DMS153 treated with DMSO at 0.1 percent for 48 hours (cell line): ENCODE results near the gene ZNF185.

Source experiments
- DNase-seq: peaks from one replicate; lab custom pipeline; 2025; ENCODE audit not compliant: unreplicated experiment; lab: John Stamatoyannopoulos, UW

ZNF185 gene

DNA sequence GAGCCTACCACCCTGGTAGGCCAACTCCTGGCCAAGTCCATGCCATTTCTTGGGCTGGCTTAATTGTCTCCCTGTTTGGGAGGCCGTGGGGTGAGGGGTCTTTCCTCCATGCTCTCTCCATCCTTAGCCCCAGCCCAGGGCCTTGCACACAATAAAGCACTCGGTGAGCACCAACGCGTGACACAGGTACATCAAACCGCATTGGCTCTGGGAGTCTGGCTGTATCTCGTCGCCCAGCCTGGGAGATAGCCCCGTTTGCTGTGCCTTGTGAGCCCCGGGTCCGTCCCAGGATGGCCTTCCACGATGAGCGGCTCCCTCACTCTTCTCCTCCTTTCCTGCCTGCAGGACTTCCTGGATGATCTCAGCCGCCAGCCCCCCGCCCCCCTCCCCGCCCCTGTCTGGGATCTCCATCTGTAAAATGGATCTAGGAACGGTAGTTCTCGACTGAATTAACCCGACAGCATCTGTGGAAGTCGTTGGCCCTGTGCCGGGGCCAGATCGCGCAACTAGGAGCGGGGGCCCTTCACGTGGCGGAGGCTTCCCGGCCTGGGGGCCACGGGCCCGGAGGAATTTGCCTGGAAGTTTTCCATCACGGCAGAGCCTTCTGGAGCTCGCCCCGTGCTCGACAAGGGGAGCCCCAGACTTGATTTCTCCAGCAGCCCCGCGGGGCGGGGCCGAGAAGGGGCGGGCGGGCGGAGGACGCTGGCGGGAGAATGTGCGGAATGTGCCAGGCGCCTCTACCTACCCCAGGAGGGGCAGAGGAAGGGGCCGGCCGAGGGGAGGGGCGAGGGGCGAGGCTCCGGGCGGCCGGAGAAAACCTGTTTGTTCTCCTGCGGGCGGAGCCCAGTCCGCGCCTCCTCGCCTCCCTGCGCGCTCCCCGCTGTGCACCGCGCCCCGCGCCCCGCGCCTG, at the start of gene ZNF185:
Gene ZNF185 (plus strand): TSS at position 846 of the 910 bp plus-strand sequence. CDS start 16,423 bp downstream, outside the sequence.
- DNase-seq, result peak; percentile 20

DNA sequence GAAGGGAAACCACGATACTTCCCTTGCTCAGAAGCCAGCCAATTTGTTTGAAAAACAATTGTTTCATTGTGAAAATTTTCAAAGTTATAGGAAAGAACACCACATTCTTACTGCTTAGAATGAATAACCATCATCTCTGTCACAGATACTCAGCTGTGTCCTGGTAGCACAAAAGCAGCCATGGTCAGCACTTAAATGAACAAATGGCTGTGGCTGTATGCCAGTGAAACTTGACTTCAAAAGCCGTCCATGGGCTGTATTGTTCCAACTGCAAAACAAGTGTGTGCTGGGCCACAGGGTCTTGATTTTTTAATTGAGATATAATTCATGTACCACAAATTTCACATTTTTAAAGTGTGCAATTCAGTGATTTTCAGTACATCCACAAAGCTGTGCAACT, 47.4 kb upstream of the ZNF185 start:
- no peak for DNase-seq

DNA sequence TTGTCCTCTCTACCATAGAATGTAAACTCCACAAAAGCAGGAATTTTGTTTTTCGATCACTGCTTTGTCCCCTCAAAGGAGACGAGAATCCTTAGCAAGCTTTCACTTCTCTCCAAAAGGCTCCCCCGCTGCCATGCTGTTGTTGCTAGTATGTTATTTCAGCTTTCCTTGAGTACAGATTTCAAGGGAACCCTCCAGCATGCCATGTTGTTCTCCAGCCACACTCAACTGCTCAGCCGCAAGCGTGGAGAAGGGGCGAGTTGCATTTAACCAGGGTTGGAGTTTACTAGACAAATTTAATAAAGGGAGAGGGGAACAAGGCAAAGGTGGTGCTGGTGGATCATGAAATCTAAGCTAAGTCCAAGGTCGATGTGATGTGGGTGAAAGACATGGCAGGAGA, 43.9 kb upstream of the ZNF185 start:
- DNase-seq, result no peak

DNA sequence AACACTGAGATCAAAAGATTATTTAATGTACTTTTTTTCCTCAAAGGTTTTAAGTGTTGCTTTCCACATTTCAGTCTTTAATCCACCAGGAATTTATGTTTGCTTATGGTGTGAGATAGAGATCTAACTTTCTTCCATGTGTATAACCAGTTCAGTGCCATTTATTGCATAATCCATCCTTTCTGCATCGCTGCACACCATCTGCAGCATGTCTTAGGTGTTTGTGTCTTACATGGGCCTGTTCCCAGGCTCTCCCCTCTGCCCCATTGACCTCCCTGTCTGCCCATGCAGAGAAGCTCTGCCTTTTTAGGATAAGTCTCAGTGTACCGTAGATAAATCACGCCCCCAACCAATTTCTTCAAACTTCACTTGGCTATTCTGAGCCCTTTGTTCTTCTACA, 36.8 kb upstream of the ZNF185 start:
- DNase-seq, result no peak

DNA sequence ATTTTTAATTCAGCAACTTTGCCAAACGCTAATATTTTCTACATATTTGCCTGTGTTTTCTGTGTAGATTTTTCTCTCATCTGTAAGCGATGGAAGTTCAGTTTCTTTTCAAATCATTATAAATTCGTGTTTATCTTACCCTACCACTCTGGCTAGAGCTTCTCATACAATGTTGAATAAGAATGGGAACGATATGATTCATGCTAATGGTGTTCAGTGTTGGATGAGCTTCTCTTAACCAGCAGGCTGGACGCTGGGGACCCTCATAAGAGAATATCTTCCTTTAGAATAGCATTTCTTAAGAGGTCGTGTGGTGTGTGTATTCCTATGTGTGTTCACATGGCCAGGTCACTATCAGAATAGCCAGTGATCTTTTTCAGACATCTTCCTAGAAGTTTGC, 36.0 kb upstream of the ZNF185 start:
- no peak for DNase-seq

DNA sequence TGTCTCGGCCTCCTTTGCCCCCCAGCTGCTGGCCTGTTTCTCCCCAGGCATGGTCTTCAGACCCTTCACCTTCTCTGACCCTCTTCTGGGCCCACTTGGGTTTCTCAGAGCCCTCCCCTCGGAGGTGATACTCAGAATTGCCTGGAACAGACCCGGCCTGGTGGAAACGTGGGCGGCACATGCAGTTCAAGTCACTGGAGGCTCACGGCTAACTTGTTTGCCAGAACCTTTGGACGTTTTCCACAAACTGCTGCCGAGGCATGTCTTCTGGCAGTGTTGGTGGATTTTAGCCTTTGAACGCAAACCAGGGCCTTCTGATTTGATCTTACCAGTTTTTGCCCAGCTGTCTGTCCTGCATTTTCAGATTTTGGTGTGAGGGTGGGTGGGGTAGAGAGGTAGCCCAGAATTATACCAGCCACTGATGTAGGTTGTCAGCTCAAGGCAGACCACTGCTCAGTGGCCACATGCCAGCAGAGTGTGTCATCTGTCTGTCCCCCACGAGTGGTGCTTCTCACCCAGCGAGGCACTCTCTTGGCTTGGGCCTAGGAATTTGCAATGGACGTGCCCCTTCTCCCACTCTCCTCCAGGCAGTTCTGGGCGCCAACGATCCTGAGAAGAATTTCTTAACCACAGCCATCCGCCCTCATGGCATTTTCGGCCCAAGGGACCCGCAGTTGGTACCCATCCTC, 32.5 kb upstream of the ZNF185 start:
- no peak for DNase-seq

DNA sequence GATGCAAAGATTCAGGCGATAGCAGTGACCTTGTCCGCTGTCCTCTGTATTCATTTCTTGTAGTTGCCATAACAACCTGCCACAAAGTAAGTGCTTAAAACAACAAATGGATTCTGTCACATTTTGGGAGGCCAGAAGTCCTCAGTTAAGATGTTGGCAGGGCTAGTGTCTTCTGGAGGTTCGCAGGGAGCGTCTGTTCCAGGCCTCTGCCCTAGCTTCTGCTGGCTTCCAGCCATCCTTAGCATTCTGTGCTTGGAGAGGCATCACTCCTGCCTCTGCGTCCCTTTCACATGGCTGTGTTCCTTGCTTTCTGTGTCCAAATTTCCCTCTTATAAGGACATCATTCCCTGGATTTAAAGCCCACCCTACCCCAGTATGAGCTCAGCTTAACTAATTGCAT, 31.5 kb upstream of the ZNF185 start:
- DNase-seq, result no peak

DNA sequence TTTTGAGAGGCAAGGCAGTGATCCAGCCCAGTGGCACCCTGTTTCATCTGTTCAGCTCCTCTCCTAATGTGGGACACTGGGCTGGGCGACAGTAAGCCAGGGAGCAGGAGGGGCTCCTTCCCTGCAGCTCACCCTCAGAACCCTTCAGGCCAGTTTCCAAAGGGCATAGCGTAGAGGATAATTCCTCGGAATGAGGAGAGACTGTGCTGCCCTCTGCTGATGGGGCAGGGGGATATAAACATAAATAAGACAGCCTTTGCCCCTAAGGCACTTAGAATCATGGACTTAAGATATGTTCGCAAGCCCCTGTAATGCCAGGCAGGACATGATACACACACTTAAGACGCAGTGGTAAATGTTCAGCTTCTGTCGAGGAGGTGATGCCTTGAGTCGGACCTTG, 27.9 kb upstream of the ZNF185 start:
- no peak for DNase-seq

DNA sequence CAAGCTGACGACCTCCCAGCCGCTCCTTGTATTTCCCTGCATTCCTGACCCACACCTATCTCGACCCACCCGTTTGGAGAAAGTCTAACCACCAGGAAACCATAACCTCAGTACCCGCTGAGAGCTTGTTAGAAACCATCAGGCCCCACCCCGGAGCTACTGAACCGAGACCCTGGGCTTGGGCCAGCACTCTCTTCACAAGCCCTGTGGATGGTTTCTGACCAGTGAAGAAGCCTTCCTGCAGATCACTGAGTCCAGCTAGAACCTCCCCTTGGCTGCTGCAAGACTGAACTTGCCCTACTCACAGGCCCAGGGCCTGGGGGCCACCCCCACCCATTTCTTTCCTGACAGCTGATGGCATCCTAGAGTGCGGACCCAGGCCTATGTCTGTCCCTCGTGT, 26.6 kb upstream of the ZNF185 start:
- no peak for DNase-seq

DNA sequence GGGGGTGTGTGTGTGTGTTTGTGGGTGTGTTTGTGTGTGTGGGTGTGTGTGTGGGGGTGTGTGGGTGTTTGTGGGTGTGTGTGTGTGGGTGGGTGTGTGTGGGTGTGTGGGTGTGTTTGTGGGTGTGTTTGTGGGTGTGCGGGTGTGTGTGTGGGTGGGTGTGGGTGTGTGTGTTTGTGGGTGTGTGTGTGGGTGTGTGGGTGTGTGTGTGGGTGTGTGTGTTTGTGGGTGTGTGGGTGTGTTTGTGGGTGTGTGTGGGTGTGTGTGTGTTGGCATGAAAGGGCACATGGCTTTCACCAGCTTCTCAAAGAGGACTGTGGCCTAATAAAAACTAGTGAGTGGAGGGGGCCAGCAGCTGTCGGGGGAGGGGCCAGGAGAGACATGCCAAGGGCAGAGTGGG, 25.3 kb upstream of the ZNF185 start:
- DNase-seq, result no peak

DNA sequence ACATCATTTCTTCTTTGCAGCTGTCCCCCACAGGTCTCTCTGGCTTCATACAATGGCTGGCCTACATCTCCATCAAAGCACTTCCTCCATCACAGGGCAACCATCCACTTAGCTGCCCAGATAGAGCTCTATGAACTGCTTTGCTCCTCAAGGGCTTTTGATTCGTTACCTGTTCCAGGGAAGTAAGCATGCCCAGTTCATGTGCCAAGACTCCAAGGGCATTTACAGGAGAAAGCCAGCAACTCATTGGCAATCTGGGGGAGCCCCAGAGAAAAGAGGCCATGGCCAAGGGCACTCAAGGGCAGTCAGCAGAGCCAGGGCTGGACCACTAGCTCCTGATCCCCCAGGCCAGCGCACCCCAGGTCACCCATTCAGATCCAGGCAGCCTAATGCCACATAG, 24.5 kb upstream of the ZNF185 start:
- no peak for DNase-seq

DNA sequence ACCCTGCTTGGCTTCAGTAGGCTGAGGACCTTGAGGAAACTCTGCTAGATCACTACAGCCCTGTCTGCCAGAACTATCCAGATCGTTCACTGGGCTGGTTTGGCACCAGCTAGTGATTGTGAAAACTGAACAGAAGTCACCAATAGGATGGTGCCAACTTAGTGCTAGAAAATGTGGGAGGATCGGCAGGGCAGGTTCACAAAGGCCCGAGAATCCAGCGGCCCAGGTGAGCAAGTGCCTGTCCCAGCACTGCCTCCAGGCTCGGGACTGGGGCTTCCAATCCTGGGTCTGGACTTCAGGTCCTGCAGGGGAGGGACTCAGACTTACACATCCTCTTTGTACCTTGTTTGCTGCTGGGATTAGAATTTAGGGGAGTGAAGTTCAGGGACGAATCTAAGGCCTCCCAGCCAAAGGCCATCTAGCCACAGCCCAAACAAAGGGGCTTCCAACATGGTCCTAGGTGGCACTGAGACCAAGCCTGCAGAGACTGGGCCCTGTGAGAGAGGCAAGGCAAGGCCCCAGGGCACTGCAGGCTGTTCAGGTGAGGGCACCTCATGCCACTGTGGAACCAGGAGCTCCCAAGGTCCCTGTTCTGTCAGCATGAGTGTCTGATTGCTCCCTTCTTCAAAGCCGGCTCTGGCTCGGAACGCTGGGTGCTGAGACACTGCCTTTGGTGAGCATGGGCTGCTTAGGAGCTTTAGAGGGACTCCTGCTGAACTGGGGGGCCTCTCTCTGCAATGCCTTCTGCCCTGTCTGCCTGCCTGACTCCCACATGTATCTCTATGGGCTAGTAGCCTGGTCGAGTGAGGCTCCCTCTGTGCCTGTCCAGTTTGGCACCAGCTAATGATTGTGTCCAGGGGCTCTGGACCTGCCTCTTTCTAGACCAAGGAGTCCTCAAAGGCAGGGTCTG, 20.7 kb upstream of the ZNF185 start:
- DNase-seq, result no peak

DNA sequence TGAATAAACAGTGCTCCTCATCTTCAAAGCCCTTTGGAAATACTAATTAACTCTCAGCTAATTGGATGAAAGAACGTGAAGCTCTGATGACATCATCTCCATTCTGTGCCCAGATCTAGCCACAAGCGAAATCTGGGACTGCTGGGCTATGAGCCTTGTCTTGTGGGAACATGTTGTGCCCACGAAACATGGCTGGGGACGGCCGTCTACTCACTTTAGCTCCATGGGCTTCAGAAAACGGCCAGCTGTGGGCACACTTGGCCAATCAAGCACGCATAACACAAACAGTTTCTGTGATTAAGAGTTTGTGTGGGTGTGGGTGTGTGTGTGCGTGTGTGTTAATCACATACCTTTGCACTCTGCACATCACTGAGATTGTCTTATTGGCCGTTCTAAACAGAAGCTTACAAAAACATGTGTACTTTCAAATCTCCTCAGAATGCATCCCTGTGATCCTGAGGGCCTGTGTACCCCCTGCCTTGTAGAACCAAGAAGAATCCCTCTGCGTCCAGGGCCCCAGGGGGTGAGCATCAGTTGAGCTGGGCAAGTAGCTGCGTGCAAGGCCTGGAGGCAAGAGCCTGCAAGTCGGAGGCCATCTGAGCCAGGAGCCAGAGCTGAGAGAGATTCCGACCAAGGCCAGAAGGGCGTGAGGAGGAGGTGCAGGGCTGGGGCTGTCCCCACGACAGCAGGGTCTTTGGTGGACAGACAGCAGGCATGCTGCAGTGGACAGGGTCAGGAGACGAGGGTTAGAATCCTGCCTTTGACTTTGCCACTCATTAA, 18.7 kb upstream of the ZNF185 start:
- DNase-seq, result no peak

DNA sequence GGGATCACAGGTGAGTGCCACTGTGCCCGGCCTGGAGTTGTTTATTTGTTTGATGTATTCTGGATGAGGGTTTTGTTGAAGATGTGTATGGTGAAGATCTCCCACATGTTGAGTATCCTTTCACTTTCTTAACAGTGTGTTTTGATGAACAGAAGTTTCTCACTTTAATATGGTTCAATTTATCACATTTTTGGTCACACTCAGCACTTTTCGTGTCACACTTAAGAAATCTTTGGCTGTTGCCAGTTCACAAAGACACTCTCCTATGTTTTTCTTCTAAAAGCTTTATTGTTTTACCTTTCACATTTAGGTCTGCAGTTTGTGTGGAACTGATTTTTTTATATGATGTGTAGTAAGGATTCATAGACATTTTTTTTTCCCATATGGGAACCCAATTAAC, 16.6 kb upstream of the ZNF185 start:
- DNase-seq, result no peak

DNA sequence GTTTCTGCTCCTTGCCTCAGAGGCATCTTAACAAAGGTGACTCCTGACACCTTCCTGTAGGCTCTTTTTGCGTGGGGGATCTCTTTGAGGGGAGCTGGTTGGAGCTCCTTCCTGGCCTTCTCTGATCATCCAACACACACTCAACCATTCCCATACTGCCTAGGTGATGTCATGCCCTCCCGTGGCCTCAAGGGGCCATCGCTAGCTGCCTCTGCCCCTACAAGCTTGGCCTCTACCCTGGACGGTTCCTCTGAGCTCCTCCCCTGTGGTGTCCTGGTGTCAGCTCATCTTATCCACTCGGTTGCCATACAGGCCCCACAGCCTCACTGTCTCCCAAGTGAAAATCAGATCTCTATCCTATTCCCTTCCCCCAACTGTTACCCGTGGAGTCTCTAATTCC, 13.7 kb upstream of the ZNF185 start:
- no peak for DNase-seq

DNA sequence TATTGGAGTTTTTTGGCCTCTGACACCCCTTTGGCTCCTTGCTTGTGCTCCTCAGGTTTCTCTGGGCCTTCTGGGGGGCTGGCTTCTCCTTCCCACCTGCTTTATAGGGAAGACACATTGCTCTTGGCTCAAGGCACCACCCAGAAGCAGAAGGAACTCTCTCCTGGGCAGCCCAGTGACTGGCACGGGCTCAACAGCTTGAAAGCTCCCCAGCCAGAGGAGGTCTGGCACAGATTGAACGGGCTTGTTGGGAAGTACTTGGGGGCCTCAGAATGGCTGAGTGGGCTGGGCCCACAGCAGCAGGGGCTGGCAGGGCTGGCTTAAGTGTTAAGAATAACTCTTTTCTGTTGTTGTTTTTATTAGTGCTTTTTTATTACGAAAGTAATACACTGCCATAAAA, 11.2 kb upstream of the ZNF185 start:
- DNase-seq, result no peak

DNA sequence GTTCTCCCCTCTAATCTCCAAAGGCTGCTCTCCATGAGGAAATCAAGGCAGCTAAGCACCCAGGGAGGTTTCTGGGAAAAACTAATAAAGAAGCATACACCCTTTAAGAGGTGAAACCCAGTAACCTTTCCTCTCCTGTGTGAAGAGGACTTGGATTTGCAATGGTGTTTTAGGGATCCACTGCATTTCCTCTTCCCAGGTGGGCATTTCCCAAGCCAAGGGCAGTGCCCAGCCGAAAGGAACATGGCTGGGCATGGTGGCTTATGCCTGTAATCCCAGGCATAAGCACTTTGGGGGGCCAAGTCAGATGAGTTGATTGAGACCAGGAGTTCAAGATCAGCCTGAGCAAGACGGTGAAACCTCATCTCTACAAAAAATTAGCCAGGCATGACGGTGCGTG, 5.4 kb upstream of the ZNF185 start:
- DNase-seq, result no peak

DNA sequence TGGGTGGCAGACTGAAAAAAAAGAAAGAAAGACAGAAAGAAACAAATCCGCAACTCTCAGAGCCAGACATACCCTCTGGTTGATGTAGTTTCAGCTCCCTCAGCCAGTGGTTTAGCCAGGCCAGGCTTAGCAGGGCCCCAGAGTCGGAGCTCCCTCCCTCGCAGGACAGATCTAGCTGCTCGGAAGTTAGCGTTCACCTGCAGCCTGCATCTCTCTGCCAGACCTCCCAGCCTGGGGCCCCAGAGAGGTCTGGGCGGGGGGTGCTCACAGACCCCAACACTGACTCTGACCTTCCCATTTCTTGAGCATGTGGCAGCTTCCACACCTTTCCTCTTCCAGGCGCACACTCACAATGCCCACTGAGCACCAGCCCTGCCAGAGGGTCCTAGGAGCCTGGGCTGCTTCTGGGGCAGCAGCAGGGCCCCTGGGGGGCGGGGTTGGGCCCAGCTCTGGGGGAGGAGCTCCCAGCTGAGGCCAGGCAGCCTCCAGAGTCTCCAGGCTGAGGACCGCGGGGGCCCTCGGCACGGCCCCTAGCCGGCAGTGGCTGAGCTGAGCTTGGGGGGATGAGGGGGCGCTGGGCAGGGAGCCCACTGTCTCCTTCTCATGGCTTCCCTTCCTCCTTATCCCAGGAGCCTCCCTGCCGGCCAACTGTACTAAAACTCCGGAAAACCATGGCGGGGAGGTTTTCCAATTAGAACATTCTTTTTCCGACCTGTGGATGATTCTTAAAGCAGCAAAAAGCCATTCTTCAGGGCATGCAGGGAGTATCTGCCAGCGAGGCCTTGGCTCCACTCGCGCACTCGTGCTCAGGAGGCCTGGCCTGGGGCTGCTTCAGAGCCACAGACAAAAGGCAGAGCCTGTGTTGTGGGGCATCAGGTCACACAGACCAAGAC, 4.6 kb upstream of the ZNF185 start:
- DNase-seq, result no peak

DNA sequence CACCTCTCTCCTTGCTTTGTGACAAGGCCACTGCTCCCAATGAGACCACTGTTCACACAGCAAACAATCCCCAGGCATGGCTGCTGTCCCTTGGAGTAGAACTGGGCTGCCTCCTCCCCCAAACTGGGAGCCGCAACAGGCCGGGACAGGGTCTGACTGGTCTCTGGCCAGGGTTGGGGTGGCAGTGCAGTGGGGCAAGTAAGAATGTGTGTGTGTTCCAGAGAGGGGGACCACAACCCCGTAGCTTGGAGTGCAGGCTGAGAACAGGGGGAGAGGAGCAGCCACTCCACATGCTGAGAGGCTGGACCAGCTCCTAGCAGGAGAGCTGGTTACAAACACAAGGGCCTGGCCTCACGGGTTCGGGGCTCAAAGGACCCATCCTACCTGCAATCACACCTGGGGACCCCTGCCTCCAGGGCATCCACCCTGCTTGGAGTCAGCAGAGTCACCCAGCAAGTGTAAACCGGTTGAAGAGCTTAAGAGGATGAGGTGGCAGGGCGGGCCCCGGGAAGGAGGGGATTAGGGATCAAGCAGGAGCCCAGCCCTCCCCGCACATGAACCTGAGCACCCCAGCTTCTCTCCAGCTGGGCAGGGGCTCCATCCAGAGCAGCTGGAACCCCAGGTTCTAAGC, 3.8 kb upstream of the ZNF185 start:
- DNase-seq, result no peak
